Measurements from ENCODE around the gene SERINC2.
"Not testable (repeated sequence)": the region's sequence is repeated elsewhere in the genome, so short reads cannot be mapped to it uniquely, and the experiment has no call there.

Gene SERINC2

DNA sequence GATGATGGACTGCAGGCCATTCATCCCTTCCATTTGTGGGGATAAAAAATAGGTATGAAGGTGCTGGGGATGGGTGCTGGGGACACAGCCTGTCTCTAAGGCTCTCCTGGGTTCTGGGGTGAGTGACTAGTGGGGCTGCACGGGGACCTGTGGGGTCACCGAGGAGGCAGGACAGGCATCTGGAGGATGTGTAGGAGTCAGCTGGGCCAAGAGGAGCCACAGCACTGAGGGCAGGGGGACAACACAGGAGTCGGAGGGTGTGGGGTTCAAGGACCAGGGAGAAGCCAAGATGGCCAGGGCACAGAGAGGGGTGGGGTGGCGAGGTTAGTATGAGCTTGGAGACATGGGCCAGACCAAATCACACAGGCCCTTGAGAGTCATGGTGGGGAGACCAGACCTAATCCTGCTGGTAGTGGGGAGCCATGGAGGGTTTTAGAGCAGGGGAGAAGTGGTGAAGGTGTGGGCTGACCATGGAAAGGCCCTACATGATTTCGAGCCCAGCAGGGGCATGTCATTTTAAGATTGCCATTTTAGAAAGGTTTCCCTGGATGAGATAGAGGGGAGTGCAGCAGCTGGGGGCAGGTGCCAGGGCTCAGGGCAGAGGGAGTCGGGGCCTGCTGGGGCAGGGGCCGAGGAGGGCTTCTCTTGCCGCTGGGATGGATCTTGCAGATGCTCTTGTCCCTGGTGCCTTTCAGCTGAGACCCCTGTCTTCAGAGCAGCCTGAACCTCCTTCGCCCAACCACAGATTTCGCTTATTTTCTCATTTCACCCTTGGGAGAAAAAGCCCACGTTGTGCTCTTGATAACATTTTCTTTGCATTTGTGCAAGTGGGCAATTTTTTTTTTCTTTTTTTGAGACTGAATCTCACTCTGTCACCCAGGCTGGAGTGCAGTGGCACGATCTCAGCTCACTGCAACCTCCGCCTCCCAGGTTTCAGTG is 22.7 kb downstream of the SERINC2 start:
- DNase-seq = no peak

DNA sequence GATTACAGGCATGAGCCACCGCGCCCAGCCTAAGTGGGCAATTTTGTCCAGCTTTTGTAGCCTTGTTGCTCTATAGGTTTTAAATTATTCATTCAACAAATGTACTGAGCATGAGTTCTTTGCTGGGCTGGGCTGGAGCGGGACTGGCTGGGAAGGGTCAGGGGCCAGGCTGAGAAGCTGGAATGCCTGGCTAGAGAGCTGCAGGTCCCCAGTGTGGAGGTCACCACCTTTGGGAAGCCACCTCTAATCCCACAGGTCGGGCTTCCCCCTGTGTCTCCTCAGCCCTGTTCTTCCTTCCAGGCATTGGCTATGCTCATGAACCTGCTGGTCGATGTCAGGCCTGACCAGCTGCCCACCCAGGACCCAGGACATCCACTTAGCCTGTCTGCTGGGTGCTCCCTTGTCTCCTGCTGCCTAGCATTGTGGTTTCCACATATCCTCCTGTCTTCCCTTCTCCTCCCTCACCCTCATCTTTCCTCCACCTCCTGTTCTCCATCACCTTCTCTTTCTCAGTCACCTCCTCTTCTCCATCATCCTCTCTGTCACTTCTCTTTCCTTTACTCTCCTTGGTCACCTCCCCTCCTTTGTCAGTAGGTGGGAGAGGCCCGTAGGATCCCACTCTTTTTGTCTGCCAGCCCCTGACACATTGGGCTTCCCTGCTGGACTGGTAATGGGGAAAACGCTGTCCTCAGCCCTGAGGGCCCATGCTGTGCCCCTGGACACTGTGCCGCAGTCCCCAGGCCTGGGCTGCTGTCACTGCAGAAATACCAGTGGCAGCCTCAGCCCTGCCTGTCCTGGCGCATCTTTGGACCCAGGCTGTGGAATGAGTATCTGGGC is 23.8 kb downstream of the SERINC2 start:
- DNase-seq = no peak

DNA sequence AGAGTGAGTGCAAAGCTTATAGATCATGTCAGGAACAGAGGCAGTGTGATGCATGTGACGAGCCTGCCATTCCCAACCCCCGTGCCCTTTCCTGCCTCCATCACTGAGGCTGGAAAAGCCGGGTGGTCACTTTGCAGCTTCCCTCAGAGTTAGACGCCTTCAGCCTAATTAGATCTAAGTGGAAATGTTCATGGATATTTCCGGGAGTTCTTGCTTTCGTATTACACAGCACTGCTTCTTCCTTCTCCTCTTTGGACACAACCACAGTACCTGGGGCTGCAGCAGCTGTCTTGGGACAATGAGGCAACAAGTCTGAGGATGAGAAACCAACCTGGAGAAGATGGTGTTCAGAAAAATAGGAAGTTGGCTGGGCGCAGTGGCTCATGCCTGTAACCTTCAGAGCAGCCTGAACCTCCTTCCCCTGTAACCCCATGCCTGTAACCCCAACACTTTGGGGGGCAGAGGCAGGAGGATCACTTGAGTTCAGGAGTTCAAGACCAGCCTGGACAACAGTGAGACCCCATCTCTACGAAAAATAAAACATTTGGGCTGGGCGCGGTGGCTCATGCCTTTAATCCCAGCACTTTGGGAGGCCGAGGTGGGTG is 24.5 kb downstream of the SERINC2 start:
- no peak for DNase-seq

DNA sequence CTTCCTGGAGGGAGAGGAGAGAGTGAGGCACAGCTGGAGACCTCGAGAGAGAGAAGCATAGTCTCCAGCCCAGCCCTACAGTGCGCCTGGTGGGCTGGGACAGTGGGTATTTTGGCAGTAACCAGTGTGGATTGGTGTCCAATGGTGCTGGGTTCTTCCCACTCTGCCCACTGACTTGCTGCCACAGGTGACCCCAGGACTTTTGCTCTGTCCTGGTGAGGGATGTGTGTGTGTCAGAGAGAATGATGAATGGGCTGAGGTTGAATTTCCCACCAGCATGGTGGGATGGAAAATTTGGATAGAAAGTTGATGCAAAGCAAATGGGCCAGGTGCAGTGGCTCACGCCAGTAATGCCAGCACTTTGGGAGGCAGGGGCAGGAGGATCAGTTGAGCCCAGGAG is 26.3 kb downstream of the SERINC2 start:
- DNase-seq = no peak

DNA sequence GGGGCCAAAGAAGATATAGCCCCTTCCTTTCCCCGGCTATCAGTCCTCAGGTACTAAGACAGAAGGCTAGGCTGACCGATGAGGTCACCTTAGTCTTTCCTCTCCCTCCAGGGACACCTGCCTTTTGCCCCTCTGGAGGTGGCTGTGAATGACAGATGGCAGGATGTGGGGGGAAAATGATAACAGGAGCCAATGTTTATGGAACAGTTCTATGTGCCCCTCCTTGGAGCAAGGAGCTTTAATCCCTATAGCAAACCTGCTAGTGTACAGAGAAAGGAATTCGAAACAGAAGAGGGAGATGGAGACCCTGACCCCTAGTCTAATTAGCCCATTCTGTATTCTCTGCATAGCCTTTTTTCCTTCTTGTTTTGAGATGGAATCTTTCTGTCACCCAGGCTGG is 28.1 kb downstream of the SERINC2 start:
- no peak for DNase-seq

DNA sequence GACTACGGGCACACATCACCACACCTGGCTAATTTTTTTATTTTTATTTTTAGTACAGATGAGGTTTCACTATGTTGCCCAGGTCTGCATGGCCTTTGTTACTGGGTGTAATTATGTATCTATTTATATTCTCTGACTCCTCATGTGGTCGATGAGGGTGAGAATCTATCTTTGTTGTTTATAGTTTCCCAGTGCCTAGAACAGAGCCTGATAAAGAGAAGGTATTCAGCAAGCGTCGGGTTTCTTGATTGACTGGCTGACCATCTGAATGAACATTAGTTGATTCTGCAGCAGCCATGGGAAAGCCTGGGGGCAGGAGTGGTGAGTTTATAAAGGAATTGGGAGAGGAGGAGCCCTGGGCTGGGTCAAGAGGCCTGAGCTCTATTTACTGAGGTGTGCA is 28.5 kb downstream of the SERINC2 start:
- DNase-seq = no peak

DNA sequence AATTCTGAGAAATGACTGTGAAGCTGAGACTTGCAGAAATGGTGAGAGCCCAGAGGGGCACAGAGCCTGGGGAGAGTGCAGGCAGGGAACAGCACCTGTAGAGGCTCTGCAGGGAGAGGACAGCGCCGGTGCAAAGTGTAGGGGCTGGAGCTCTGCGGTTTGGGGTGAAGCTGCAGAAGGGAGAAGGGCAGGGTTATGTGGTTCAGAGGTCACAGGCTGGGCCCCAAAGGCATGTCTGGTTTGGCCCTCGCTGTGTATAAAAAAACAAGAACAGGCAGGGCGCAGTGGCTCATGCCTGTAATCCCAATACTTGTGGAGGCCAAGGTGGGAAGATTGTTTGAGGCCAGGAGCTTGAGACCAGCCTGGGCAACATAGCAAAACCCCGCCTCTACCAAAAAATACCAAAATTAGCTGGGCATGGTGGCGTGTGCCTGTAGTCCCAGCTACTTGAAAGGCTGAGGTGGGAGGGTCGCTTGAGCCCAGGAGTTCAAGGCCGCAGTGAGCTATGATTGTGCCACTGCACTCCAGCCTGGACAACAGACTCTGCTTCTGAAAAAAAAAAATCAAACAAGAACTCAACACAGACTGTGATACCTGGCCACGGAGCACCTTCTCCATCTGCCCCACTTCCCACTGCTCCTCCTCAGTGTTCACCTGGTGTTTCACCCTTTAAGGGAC is 29.1 kb downstream of the SERINC2 start:
- no peak for DNase-seq

DNA sequence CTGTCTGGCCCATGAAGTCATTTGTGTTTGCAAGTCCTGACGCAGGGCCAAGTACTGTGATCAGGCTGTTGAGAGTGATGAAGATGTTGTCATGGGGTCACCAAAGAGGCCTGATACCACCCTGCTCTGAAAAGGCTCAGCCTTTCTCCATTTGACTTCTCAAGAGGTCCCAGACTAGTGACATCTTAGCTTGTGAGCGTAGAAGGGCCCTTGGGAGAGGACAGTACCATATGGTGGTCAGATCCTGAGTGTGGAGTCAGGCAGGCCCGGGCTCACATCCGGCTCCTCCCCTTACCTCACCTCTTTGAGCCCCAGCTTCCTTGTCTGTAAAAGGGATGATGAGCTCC is 29.6 kb downstream of the SERINC2 start:
- no peak for DNase-seq

DNA sequence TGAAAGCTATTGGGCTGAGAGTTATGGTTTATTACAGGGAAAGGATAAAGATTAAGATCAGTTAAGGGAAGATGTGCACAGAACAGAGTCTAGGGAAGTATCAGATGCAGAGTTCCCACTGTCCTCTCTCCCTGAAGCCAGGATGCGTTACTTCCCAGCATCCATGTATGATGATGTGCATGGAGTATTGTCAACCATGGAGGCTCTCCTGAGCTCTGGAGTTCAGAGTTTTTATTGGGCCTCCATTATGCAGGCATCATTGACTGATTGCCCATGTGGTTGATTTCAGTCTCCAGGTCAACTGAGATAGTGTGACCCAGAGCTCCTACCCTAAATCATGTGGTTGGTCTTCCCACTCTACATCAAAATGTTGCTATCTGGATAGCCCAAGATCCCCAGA is 30.7 kb downstream of the SERINC2 start:
- no peak for DNase-seq

DNA sequence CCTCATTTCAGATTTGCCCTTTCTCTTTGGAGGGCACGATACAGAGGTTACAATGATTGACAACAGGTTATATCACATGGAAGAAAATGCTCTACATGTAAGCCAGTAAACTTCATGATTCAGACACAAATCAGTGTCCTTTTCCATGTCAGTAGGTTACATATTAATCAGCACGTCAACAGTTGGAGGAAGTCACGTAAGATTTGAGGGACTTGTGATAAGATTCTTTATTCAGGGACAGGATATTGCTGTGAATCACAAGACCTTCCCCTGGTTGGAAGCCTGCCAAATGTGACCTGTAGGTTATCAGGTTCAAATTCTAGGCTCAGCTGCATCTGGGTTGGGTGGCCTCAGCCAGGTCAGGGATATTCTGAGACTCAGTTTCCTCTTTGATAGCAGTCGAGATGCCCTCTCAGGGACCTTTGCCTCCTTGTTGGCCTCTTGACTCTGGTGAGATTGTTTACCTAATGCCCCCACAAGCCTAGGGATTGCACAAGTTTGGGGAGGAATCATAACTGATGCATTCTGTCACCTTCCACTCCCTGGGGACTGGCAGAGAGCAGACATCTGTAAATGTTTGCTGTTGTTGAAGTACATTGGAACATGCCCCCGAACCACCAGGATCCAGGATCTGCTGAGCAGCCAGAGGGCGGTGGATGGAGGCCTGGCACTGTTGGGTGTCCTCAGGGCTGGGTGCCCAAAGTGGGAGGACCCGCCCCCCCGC is 31.9 kb downstream of the SERINC2 start:
- peak; percentile 14 for DNase-seq

DNA sequence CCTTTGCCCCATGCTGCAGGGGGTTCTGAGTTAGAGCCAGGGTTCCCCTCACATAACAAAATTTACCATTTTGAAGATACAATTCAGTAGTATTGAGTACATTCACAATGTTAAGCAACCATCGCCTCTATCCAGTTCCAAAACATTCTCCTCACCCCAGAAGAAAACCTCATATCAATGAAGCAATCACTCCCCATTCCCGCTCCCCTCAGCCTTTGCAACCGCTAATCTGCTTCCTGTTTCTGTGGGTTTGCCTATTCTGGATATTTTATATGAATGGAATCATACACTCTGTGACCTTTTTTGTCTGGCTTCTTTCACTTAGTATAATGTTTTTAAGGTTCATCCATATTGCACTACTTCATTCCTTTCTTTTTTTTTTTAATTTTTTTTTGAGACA is 32.9 kb downstream of the SERINC2 start:
- DNase-seq = no peak

DNA sequence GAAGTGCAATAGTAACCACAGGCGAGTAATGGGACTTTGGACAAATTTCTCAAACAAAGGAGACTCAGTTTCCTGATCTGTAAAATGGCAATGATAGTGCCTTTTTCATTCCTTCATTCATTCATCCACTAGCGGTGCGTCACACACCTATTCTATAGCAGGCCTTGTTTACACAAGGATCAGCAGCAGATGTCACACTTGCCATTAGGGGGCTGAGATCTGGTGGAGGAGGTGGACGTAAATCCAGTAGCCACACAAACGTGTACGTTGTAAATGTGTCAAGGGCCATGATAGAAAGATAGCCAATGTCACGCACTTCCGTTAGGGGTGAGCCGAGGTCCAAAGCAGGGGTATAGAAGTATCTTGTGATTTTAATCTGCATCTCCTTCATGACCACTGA is 34.2 kb downstream of the SERINC2 start:
- DNase-seq = no peak

DNA sequence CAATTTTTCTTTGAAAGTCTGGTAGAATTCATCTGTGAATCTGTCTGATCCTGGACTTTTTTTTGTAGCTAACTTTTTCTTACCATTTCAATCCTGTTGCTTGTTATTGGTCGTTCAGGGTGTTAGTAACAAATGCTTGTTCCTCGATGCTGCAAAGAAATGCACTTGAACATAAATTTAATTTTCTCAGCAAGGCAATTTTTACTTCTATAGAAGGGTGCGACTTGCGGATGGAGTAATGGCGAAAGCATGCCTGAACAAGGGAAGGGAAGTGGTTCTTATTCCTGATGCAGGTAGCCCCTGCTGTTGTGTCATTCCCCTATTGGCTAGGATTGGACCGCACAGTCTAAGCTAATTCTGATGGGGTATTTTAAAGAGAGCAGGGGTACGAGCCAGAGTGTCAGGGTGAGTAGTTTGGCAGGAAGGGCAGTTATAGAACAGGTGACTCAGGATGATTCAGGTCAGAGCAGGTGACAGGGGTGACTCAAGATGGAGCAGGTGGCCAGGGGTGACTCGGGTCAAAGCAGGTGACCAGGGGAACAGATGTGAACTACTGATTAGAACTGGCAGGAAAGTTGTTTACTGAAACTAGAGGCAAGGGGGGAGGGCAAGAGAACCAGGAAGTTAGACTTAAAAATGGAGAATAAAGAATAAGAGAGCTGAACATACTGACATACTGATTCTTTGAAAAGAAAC is 40.5 kb downstream of the SERINC2 start:
- no peak for DNase-seq

DNA sequence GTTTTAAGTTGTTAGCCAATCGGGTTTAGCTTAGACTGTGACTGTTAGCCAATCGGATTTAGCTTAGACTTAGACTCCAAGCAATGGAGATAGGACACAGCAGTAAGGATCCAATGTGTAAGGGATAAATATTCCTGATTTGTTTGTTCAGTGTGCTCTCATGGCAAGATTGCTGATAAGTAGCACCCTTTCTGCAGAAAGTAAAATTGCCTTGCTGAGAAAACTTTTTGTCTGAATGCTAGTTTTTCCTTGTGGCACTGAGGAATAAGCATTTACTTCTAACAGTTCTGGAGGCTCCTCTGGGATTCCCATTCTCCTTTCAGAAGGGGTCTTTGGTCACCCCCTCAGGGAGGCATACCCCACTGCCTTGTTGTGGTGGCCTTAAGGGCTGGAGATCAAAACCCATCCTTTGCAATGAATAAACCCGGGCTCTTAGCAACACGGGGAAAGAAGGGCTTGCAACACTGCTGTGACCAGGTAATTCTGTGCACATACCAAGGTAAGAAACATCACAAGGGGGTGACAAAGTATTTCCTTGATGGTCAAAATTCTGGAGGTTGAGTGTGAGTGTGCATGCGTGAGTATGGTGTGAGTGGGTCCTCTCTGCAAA is 45.4 kb downstream of the SERINC2 start:
- DNase-seq = no peak

DNA sequence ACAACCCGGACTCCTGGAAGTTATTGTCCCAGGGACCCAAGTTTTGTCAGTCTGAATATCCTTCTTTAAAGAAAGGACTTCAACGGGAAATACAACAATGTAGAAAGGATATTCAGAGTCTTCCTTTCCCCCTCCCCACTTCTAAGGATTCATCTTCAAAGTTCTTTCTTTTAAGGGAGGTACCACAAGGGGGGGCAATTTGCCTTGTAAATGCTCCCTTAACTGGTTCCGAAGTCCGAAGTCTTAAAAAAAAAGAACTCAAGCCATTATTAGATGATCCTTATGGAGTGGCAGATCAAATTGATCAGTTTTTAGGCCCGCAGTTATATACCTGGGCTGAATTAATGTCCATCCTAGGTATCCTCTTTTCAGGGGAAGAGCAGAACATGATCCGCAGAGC is 47.0 kb downstream of the SERINC2 start:
- DNase-seq = no peak

DNA sequence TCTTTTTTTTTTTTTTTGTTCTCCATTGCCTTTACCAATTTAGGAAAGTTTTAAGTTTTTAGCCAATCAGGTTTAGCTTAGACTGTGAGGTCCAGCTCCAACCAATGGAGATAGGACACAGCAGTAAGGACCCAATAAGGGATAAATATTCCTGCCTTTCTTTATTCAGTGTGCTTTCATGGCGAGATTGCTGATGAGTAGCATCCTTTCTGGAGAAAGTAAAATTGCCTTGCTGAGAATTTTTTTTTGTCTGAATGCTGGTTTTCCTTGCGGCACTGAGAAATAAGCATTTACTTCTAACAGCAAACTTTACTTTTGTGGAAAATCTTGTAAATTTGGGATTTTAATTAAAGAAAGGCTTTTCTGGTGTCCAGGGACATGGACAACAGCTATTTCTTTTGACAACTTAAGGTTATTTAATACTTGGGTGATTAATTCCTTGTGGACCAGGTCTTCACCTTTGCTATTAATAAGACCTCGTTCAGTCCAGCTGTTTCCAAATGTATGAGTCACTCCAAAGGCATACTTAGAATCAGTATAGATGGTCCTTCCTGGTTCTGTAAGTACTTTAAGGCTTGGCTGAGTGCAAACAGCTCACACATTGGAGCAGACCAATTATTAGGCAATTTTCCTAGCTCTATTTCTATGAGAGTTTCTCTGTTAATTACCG is 54.1 kb downstream of the SERINC2 start:
- no peak for DNase-seq

DNA sequence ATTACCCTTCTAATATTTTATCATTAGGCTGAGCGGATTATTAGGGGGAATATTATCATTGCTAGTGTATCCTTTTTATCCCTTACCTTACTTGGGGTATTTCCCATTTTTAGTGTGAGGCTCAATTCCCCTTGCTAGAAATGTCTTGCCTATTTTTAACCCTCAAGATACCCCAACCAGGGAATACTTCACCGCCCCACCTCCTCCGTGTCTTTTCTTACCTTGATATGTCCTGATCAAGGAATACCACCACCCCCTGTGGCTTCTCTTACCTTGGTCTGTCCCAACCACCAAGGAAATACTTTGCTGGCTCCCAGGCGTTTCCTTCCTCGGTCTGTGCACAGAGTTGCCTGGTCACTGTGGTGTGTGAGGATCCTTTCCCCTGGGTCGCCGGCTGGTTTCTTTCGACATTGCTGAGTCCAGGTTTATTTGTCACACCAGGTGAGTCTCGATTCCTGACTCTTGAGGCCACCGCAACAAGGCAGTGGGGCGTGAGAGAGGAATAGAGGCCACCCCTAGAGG is 57.8 kb downstream of the SERINC2 start:
- DNase-seq = no peak

DNA sequence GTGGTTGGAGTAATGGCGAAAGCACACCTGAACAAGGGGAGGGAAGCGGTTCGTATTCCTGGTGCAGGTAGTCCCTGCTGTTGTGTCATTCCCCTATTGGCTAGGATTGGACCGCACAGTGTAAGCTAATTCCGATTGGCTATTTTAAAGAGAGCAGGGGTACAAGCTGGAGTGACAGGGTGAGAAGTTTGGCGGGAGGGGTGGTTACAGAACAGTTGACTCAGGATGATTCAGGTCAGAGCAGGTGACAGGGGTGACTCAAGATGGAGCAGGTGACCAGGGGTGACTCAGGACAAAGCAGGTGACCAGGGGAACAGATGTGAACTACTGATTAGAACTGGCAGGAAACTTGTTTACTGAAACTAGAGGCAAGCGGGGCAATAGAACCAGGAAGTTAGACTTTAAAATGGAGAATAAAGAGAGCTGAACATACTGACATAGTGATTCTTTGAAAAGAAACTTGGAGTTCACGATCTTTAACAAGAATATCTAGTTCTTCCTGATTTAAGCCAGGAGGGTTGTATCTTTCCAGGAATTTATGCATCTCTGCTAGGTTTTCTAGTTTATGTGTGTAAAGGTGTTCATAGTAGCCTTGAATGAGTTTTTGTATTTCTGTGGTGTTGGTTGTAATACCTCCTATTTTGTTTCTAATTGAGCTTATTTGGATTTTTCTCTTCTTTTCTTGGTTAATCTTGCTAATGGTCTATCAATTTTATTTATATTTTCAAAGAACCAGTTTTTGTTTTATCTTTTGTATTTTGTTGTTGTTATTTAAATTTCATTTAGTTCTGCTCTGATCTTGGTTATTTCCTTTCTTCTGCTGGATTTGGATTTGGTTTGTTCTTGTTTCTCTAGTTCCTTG is 58.7 kb downstream of the SERINC2 start:
- DNase-seq = not testable (repeated sequence)

DNA sequence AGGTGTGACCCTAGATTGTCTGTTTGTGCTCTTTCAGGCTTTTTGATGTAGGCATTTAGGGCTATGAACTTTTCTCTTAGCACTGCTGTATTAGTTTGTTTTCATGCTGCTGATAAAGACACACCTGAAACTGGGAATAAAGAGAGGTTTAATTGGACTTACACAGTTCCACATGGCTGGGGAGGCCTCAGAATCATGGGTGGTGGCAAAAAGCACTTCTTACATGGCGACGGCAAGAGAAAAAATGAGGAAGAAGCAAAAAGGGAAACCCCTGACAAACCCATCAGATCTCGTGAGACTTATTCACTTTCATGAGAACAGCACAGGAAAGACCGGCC is 59.3 kb downstream of the SERINC2 start:
- DNase-seq = not testable (repeated sequence)

DNA sequence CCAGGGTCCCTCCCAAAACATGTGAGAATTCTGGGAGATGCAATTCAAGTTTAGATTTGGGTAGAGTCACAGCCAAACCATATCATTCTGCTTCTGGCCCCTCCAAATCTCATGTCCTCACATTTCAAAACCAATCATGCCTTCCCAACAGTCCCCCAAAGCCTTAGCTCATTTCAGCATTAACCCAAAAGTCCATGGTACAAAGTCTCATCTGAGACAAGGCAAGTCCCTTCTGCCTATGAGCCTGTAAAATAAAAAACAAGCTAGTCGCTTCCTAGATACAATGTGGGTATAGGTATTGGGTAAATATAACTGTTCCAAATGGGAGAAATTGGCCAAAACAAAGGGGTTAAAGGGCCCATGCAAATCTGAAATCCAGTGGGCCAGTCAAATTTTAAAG is 59.7 kb downstream of the SERINC2 start:
- not testable (repeated sequence) for DNase-seq
